Activated naive CD4-positive, alpha-beta T cell treated with anti-CD3 and anti-CD28 coated beads, Interleukin-2, amount 50 U/mL, for 16 hours (primary cell): ENCODE results near the gene SEMA5B.

Experiments
- DNase-seq: peaks from one replicate; pipeline ENCODE4 v3.0.0-alpha.2; 2020

Gene SEMA5B

DNA sequence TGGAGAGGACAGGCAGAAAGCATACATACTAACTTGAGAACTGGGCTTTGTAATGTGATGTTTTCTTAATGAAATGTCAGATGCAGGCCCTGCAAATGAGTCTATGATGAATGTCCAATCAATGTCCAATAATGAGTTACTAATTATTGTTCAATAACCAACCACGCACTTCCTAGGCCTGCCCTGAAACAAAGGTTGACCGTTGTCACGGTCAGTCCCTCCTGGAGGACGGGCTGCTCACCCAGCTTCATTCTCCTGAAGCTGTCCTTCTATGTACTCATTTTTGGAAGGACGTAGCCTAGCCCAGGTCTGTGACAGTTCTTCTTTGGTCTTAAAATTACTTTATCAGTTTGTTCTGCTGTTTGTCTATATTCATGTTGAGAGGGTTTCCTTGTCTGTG lies 30.9 kb upstream of the SEMA5B start:
- no peak for DNase-seq

DNA sequence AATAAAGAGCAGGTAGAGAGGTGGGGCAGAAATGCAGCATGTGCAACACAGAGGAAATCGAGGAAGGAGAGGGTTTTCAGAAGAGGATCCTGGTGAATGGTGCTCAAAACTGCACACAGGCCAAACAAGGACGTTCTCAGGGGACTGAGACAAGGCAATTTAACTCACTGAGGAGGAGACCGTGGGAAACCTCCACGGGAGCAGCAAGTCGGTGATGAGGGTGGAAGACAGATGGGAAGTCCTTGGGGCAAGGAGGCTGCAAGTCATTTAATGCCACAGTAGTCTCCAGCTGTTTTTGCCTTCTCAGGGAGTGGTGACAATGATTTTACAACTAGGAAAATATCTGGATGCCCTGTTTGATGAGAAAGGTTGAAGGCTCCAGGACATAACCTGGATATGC lies 27.8 kb upstream of the SEMA5B start:
- DNase-seq = no peak

DNA sequence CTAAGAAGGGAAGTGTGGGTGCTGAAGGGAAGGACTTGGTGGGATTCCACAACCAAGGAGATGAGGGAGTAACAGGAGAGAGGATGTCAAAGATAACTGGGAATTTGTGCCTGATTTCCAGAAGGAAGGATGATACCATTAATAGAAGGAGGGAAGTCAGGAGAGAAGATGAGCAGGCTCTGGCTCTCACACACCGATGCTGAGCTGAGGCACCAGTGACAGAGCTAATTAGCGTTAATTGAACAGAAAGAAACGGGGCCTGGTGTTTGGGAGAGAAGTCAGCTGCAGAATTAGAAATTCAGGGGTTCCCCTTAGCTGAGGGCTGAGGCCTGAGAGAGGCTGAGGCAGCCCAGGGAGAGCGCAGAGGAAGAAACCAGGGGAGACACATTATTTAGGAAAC lies 27.4 kb upstream of the SEMA5B start:
- DNase-seq = no peak

DNA sequence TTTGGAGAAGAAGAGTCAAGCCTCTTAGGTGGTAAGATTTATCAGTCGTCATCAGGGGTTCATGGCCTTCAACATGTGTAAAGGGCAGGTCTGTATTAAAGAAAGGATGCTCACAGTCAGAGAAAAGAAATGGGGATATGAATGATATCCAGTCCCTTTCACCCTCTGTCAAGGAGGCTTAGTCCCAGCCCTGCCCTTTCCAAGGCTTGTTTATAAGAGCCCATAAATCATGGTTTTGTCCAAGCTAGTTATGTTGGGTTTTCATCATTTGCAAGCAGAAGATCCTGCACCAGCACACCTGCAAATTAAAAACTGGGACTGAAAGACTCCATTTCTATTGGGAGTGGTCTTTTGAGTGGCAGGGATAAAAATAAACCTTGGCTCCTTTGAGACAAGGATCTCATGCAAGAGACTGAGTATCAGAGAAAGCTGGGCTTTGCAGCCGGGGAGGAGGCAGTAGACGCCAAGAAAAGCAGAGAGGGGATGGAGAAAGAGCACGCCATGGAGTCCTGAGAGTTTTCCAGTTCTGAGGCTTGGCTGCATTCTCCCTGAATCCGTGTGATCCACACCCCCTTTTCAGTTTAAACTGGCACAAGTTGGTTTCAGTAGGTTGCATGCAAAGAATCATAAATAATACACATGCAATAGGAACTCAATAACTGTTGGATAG lies 26.7 kb upstream of the SEMA5B start:
- DNase-seq = no peak

DNA sequence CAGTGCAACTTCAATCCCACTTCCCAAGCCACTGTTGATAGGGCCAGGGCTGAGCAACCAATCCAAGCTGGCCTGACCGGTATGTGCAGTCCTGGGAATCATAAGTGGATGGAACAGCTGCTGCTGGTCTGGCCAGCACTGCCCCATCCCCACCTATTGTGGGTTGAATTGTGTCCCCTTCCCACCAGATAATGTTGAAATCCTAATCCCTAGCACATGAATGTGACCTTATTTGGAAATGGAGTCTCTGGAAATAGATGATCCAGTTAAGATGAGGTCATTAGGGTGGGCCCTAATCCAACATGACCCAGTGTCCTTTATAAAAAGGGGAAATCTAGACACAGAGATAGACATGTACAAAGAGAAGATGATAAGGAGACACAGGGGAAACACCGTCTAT lies 25.5 kb upstream of the SEMA5B start:
- no peak for DNase-seq

DNA sequence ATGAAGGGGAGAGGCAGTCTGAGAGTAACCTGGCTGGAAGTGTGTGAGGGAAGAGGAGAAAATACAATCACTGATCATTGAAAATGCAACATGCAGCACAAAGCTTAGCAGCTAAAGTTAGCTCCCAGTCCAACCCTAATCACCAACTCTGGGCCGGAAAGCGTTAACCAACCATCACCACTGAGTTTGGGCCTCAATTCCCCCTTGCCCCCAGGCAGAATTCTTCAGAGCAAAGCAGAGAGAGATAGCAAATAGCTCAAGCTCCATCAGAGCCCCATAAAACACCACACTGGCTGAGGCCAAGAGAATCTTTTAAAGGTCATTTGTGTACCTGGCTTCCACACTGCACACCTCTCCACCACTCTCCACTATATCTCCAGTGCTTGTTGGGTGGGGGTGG lies 23.1 kb upstream of the SEMA5B start:
- no peak for DNase-seq

DNA sequence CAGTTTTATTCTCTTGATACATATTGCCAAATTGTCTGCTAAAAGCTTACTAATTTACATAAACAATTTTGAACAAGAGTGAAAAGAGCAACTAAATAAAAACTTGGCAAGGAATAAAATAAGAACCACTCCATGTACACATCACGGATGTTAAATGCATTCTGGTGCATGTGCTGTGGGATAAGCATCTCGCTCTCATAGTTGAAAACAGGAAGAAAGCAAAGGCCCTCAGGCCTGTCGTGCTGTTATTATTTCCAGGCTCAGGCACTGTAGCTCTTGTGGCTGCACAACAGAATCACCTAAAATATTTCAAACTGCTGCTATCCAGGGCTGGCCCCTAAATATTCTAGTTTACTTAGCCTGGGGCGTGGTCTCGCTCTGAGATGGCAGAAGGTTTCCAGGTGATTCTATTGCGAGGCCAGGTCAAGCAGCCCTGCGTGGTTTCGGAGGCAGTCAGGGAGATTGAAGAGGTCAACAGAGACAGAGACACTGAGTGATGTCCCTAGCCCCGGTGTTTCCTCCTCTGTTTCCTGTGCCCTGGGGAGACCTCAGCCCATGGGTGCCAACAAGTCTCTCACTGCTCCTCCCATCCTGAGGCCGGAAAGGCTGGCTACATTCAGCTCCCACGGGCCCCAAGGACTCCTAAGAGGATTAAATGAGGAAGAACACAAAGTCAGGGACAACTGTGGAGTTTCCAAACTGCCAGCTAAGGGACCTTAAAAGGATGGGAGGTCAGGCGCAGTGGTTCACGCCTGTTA lies 21.1 kb upstream of the SEMA5B start:
- DNase-seq = no peak

DNA sequence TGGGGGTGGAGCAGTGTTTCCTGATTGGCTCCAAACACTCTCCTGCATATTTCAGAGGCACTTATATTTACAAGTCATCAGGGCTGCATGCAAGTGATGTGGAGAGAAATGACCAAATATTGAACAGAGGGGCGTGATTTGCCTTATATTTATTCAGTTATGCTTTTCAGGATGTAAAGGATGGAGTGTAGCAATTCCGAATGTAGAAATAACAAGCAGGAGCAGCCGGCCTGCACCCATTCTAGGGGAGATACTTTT lies 19.4 kb upstream of the SEMA5B start:
- no peak for DNase-seq

DNA sequence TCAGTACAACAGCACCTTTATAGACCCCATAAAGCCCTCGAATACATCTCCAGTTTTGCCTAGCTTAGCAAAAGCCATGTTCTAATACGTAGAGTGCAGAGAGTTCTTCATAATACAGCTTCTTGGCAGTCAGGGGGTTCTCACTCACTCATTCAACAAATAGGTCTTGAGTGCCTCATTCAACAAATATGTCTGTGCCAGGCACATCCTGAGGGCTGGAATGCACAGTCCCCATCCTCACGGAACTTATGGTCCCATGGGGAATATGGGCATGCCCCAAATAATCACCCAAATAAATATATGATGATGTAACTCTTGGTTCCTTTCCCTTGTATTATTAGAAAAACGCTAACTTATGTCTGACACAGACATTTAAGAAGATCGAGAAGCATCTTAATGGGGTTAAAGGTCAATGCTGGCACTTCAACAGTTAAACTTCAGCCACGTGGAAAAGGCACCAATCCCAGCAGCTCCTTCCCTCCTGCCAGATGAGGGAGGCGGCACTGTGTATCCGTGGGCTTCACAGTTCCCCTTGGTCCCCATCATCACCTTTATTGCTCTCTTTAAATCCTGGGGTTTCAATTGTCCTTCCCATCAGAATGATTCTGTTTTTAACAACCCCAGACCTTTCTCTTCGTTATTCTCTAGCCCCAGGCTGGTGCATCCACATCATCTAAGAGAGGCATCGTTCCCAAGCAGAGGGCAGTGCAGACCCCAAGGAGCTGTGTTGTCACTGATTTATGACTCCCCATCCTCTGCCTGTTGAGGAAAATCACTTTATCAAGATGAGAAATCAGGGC lies 18.9 kb upstream of the SEMA5B start:
- no peak for DNase-seq

DNA sequence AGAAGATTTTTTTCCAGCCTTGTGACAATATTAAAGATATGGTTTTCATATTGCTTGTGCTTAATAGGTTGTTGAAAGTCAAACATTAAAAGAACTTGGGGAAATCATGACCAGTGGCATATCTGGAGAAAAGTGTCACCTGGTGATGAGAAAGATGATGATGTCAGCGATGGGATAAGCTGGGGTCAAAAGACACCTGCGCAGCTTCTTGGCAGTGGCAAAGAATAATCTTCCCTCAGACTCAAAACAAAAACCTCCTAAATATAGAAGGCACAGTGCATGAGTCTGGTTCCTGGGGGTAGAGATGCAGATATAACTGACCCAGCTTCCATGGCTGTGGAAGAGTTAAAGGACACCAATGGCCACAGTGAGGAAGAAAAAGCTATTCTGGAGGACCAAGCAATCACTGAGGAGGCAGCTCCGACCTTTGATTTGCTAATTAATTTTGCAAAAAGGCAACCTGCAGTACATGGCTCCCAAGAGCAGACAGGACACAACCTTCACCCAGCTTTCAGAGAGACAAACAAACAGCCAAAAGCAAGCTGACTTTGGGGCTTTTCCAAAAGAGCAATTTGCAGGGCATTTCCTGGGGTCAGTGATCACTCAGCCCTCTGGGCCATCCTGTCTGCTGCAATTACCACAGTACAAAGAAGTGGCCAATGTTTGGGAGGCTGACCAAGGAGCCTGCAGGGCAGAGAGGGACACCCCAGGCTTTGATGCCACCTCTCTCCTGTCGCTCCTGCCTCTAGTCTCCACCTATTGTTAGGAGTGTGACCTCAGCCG lies 17.6 kb upstream of the SEMA5B start:
- no peak for DNase-seq

DNA sequence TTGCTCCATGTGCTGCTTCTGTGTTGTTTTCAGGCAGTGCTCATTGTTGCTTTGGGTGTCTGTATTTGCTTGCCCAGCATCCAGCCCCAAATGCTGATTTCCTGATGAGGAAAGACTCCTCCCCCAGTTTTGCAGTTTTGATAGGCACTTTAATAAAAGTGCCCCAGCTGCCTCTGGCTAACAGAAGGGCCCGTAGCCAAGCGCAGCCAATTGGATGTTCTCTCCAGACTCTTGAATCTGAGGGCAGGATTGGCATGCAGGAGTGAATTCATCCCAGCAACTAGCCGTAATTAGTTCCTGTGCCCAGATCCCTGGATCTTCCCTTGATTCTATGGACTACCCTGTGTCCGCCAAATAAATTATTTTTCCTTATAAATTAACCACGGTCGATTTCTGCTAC lies 14.8 kb upstream of the SEMA5B start:
- DNase-seq = no peak

DNA sequence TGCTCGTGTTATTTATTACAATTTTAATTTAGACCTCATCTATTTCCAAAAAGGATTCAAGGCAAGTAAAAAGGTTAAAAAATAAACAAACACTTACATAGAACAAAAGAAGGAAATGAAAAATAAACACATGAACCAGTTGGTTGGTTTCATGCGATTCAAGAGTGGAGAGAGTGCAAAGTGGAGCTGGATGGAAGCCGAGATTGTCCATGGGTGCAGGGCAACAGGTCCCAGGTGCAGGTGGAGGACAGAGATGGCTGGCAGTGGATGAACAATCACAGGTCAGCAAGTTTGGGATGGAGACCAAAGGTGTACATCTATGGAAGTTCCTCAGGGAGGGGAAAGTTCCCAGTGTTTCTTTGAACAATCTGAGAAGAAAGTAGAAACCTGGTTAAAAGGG lies 11.6 kb upstream of the SEMA5B start:
- no peak for DNase-seq

DNA sequence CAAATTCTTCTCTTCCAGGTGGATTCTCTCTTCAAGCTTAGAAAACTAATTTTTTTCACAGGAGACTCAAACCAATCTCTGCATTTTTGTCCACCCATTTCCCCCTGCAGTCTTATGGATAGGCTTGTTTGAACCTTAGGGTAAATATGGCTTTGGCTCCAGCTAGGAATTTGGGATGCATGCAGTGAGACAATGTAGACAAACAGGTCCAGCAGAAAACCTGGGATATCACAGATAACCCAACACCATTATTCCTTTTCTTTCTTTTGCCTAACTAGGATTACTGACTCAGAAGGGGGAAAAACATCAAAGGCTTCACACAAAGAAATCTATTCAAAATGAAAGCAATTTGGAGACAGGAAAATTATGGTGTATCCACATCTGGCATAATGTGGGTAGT lies 11.2 kb upstream of the SEMA5B start:
- DNase-seq = no peak

DNA sequence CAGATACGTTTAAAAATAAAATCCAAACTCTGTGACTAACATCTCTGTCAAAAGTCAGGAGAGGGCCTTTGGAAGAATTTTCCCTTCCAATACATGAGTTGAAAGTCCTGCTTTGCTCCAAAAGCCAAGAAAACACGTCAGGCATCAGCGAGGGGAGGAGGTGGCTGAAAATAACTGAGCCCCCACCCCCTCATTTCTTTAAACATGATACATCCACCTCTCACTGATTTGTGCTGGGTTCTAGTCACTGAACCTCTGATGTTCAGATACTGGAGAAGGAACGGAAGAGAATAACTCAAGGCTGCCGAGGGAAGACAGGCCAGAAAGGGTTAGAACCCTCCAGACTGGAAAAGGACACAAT lies 9.4 kb upstream of the SEMA5B start:
- DNase-seq = no peak

DNA sequence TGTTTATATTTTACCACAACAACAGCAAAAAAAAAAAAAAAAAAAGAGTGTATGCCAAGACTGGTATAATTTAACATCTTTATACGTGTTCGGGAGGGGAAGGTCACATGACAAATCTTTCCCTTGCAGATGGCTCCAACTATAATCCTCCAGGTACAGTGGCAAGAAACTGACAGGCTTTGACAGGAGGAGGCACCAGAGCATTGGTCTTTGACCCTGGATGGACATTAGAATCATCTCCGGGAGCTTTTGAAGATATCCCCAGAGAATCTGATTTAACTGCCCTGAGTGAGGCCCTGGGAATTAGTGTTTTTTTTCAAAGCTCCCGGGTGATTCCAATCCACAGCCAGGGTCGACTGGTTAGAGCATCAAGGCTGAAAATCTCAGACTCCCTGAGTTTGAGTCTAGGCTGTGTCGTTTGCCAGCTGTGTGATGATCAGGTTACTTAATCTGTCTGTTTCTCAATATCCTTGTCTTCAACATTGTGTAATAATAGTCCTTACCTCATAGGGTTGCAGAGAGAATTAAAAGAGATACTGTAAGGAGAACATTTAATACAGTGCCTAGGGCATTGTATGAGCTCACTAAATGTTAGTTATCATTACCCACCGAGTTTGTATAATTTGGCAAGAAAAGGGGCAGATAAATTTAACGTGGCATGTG lies 8.9 kb upstream of the SEMA5B start:
- no peak for DNase-seq

DNA sequence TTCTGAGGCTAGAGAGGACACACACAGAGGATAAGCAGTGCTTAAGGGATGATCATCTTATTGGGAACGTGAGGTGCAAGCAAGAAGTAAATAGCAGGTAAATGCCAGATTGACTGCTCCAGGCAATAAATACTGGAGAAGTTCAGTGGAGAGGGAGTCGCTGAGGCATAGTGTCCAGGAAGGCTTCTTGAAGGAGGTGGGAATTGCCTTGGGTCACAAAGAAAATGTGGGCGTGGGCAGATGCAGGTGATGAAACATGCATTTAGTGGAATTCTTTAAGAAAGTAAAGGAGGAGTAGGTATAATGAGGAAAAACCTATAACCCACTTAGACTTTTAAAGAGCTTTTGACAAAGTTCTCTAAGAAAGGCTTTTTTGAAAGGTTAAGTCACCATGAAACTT lies 7.4 kb upstream of the SEMA5B start:
- DNase-seq = no peak

DNA sequence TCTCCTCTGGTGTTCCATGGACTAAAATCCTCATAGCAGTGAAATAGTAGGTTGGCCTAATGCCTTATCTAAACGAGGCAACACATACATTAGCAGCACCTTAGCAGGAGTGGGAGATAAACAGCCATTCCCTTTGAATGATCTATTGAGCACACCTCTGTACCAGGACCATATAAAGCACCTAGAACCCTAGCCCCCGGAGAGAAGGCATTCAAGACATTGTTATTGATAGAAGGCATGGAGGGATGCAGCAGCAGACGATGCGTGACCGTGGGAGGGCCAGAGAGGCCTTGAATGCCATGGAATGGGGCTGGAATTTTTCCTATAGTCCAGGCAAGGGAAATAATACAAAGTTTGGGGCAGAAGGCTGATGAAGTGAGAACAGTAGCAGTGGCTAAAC lies 6.6 kb upstream of the SEMA5B start:
- no peak for DNase-seq

DNA sequence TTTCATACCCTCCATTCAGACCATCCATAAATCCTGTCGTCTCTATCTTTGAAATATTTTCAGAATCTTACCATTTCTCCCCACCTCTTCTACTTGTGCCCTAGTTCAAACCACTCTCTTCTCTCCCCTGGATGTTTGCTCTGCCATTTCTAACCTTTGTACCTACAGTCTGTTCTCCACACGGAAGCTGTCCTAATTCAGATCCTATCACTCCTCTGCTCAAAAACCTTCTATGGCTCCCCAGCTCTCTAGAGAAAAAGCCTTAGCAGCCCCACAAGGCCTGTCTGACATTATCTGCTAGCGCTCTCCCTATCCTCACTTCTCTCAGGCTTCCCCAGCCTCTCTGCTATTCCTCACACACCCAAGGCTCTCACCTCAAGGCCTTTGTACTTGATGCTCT lies 4.5 kb upstream of the SEMA5B start:
- no peak for DNase-seq

DNA sequence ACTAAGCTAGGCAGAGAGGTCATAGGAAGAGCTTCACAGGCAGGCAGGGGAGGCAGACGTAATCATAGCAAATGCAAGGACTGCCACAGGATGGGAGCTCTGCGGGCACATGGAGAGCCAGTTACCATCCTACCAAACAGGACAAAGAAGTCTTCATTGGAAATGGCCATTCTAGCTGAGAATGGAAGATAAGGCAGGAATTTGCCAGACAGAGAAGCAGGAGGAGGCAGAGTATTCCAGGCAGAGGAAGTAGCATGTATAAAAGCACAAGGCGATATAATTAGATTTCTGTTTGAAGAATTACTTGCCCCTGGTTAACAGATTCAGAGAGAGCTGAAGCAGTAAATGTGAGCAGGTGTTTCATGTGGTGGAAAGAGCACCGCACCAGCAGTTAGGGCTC lies 3.5 kb upstream of the SEMA5B start:
- DNase-seq = no peak

DNA sequence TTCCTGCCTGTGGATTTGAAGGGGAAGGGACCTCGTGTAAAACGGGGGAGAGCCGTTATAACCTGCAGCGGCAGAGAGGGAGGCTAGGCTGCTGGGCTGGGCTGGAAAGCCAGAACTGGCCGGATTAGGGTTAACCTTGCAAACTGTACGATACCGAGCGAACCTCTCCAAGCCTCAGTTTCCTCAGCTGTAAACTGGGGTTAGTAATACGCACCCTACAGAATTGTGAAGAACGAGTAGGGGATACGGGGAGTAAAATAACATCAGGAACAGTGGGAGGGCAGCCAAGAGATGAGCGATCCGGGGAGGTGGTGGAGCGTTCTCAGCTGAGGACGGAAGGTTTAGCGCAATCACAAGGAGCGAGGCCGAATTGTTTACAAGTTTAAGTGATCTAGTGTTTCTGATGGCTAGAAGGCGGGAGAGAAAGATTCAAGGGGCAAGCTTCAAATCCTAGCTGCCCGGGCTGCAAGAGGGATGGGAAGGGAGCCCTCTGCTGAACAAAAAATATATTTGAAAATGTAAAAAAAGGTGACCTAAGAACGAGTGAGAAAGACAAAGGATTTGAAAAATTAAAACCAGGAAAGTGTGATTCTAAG lies 768 bp upstream of the SEMA5B start:
- peak; percentile 12 for DNase-seq

DNA sequence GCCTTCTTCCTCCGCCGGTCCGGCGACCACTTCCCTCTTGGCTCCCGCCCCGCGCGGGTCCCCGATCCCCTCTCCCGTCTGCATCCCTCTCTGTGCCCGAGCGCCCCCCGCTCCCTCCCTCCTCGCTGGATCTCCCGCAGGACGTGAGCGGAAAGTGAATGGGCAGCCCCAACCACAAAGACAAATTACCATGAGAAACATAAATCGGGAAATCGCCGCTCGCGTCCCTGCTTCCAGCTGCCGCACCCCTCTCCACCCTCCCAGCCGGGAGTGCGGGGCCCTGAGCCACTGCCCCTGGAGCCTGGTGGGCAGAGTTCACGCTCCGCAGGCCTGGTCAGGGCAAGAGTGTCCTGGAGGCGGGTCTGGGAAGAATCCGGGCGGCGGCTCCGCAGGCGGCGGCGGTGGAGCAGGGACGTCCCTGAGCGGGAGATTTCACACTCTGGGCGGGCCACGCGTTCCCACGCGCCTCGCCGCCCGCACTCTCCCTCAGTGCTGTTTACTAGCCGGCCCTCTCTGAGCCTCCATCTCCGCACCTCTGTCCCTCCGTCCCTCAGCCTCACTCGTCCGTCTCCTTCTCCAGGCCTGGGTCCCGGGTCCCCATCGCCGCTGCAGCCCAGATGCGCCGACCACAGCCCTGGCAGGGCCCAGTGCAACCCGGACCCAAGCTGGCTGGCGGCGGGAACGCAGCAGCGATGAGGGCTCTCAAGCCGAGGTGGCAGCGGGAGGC lies 835 bp downstream of the SEMA5B start:
- peak; percentile 17 for DNase-seq
